IMR-90 (cell line): ENCODE data around the gene KIAA0040. TPM values are rescaled to one million over a fixed set of nuclear protein-coding genes. Genes with fewer than 3 reads are reported as not detected.

Experiments
- ATAC-seq: fragments of 200-7000 bp; cut with Tn5 transposase; 2 replicates; pipeline ENCODE4 v1.9.1; 2020; ENCODE audit warnings: low read depth, mild to moderate bottlenecking, moderate library complexity
- BruUV-seq: library from RNA; stranded (reverse); fragments of 400-500 nt; replicated peaks from 2 replicates; lab custom pipeline; 2021; lab: Mats Ljungman, UMichigan
- CTCF ChIA-PET: fragments of 300-600 bp; formaldehyde crosslinking; extraction: SDS; loops from one replicate; lab custom pipeline; 2021; ENCODE audit warnings: antibody characterized with exemption; lab: Yijun Ruan, JAX
- POLR2A ChIA-PET: fragments of 300-600 bp; sonication (Branson Sonifier 250); formaldehyde crosslinking; loops from one replicate; lab custom pipeline; 2022; ENCODE audit warnings: antibody characterized with exemption; ENCODE audit not compliant: unreplicated experiment; lab: Charles Lee
- DNase-seq: peaks from one replicate; pipeline ENCODE4 v3.0.0; 2013
- H2AFZ ChIP-seq: replicated peaks from 2 replicates; pipeline ENCODE3; 2013; ENCODE audit warnings: low read length, mild to moderate bottlenecking; ENCODE audit not compliant: poor library complexity
- H2AK5ac ChIP-seq: 2 replicates; pipeline ENCODE4 v1.6.1; 2013; ENCODE audit warnings: low read depth, low read length, inconsistent platforms
- H2AK9ac ChIP-seq: replicated peaks from 2 replicates; pipeline ENCODE3; 2013; ENCODE audit warnings: mild to moderate bottlenecking, low read depth, low read length, moderate library complexity; ENCODE audit not compliant: poor library complexity
- H2BK120ac ChIP-seq: 2 replicates; pipeline ENCODE4 v1.6.1; 2013; ENCODE audit warnings: low read depth, low read length, inconsistent platforms
- H2BK15ac ChIP-seq: 3 replicates; pipeline ENCODE4 v1.6.1; 2013; ENCODE audit warnings: low read depth, low read length, inconsistent platforms
- H2BK20ac ChIP-seq: 2 replicates; pipeline ENCODE4 v1.6.1; 2013; ENCODE audit warnings: low read depth, mild to moderate bottlenecking, inconsistent platforms, low read length, moderate library complexity
- H2BK5ac ChIP-seq: 2 replicates; pipeline ENCODE4 v1.6.1; 2013; ENCODE audit warnings: mild to moderate bottlenecking, low read depth, low read length, inconsistent platforms; ENCODE audit not compliant: poor library complexity, severe bottlenecking
- H3K14ac ChIP-seq: replicated peaks from 2 replicates; pipeline ENCODE4 v1.6.1; 2013; ENCODE audit warnings: low read depth, low read length, inconsistent platforms
- H3K18ac ChIP-seq: 2 replicates; pipeline ENCODE4 v1.6.1; 2013; ENCODE audit warnings: low read depth, low read length, control low read depth
- H3K23ac ChIP-seq: 2 replicates; pipeline ENCODE4 v1.6.1; 2013; ENCODE audit warnings: low read depth, low read length, inconsistent platforms
- H3K27ac ChIP-seq: 2 replicates; pipeline ENCODE4 v1.5.1; 2013; ENCODE audit warnings: mild to moderate bottlenecking, control low read depth, low read length; ENCODE audit not compliant: insufficient read depth
- H3K27me3 ChIP-seq: 2 replicates; pipeline ENCODE4 v1.6.1; 2013; ENCODE audit warnings: low read length; ENCODE audit not compliant: control insufficient read depth, insufficient read depth
- H3K36me3 ChIP-seq: 2 replicates; pipeline ENCODE4 v1.6.1; 2013; ENCODE audit warnings: low read length, mixed read lengths; ENCODE audit not compliant: control insufficient read depth, insufficient read depth
- H3K4ac ChIP-seq: 2 replicates; pipeline ENCODE4 v1.6.1; 2013; ENCODE audit warnings: low read depth, low read length, inconsistent platforms
- H3K4me1 ChIP-seq: 2 replicates; pipeline ENCODE4 v1.6.1; 2013; ENCODE audit warnings: low read length, mixed read lengths; ENCODE audit not compliant: control insufficient read depth, insufficient read depth
- H3K4me2 ChIP-seq: 2 replicates; pipeline ENCODE4 v1.6.1; 2013; ENCODE audit warnings: low read depth, mild to moderate bottlenecking, control low read depth, low read length, moderate library complexity
- H3K4me3 ChIP-seq: 2 replicates; pipeline ENCODE4 v1.5.1; 2013; ENCODE audit warnings: low read depth, mild to moderate bottlenecking, control low read depth, low read length, moderate library complexity; ENCODE audit not compliant: insufficient read depth
- H3K56ac ChIP-seq: 2 replicates; pipeline ENCODE4 v1.6.1; 2013; ENCODE audit warnings: low read length, inconsistent platforms; ENCODE audit not compliant: insufficient read depth; ENCODE audit errors: extremely low read depth
- H3K79me1 ChIP-seq, 2 experiments: 2 replicates each; pipeline ENCODE4 v1.6.1; 2013; ENCODE audit warnings: low read length in 2 of 2, inconsistent platforms in 1 of 2, low read depth in 1 of 2
- H3K9ac ChIP-seq: 2 replicates; pipeline ENCODE4 v1.6.1; 2013; ENCODE audit warnings: low read depth, low read length, control low read depth
- H3K9me1 ChIP-seq: 2 replicates; pipeline ENCODE4 v1.6.1; 2013; ENCODE audit warnings: low read length, inconsistent platforms; ENCODE audit not compliant: insufficient read depth
- H3K9me3 ChIP-seq: 2 replicates; pipeline ENCODE4 v1.6.1; 2013; ENCODE audit warnings: low read length; ENCODE audit not compliant: control insufficient read depth, insufficient read depth
- H4K20me1 ChIP-seq: 2 replicates; pipeline ENCODE4 v1.6.1; 2013; ENCODE audit warnings: low read length, inconsistent platforms; ENCODE audit not compliant: insufficient read depth
- H4K5ac ChIP-seq: 2 replicates; pipeline ENCODE4 v1.6.1; 2013; ENCODE audit warnings: mild to moderate bottlenecking, low read depth, low read length, control low read depth
- H4K8ac ChIP-seq, 2 experiments: 2 replicates each; pipeline ENCODE4 v1.6.1; 2013; ENCODE audit warnings: low read depth in 2 of 2, low read length in 2 of 2, control low read depth in 1 of 2, inconsistent platforms in 1 of 2
- H4K91ac ChIP-seq: 2 replicates; pipeline ENCODE4 v1.6.1; 2013; ENCODE audit warnings: low read depth, low read length, inconsistent platforms; ENCODE audit not compliant: insufficient read depth
- BHLHE40 ChIP-seq: fragments of 150-350 bp; IDR thresholded peaks from 2 replicates; pipeline ENCODE4 v1.6.1; 2016; ENCODE audit warnings: mild to moderate bottlenecking, low read depth, low read length
- CEBPB ChIP-seq: IDR thresholded peaks from 2 replicates; pipeline ENCODE4 v1.6.1; 2012; ENCODE audit warnings: low read depth, low read length, improper control_type of control experiment
- CHD1 ChIP-seq: IDR thresholded peaks from 2 replicates; pipeline ENCODE4 v1.6.1; 2012; ENCODE audit warnings: low read depth, low read length, improper control_type of control experiment
- FOS ChIP-seq: fragments of 150-350 bp; IDR thresholded peaks from 2 replicates; pipeline ENCODE4 v1.6.1; 2016; ENCODE audit warnings: low read depth, low read length
- MAFK ChIP-seq: IDR thresholded peaks from 2 replicates; pipeline ENCODE4 v1.6.1; 2012; ENCODE audit warnings: low read depth, low read length, improper control_type of control experiment
- MAZ ChIP-seq: IDR thresholded peaks from 2 replicates; pipeline ENCODE4 v1.6.1; 2012; ENCODE audit warnings: low read depth, mild to moderate bottlenecking, low read length, improper control_type of control experiment, moderate library complexity, borderline replicate concordance
- MXI1 ChIP-seq: IDR thresholded peaks from 2 replicates; pipeline ENCODE4 v1.6.1; 2012; ENCODE audit warnings: low read depth, mild to moderate bottlenecking, low read length, moderate library complexity, borderline replicate concordance
- RAD21 ChIP-seq: IDR thresholded peaks from 2 replicates; pipeline ENCODE4 v1.6.1; 2012; ENCODE audit warnings: low read length, improper control_type of control experiment
- RFX5 ChIP-seq: IDR thresholded peaks from 2 replicates; pipeline ENCODE4 v1.8.0; 2012; ENCODE audit warnings: low read depth, mild to moderate bottlenecking, low read length, moderate library complexity
- SMC3 ChIP-seq: fragments of 150-350 bp; IDR thresholded peaks from 2 replicates; pipeline ENCODE4 v1.6.1; 2016; ENCODE audit warnings: low read depth, mild to moderate bottlenecking, antibody characterized with exemption, low read length, moderate library complexity
- USF2 ChIP-seq: fragments of 150-350 bp; IDR thresholded peaks from 2 replicates; pipeline ENCODE4 v1.6.1; 2017; ENCODE audit warnings: mild to moderate bottlenecking, antibody characterized with exemption, low read length, low read depth
- WGBS, 2 experiments: methylation state at CpG; one replicate each; pipeline versions ENCODE4 v1.1.5 to v1.1.7; 2013; ENCODE audit warnings: missing lambda C conversion rate in 2 of 2; ENCODE audit not compliant: insufficient read length in 1 of 2; ENCODE audit errors: extremely low coverage in 2 of 2; 5-methylcytosine and 5-hydroxymethylcytosine counted together
- dilution Hi-C: fragments of 300-500 bp; cut with HindIII; formaldehyde crosslinking; loops from one replicate; pipeline ENCODE4 v1.14.3; 2018; ENCODE audit warnings: low sequenced_read_pairs; ENCODE audit not compliant: unreplicated experiment
- in situ Hi-C: fragments of 300-500 bp; cut with MboI; formaldehyde crosslinking; loops from 3 replicates; pipeline ENCODE4 v1.14.3; 2019; ENCODE audit warnings: low sequenced_read_pairs, inconsistent platforms, mixed read lengths
- intact Hi-C: fragments of 100-400 bp; cut with micrococcal nuclease; formaldehyde crosslinking; loops from 2 replicates; pipeline ENCODE4 v1.10.0; 2022
- polyA plus RNA-seq, 3 experiments: library from polyadenylated mRNA; depleted of rRNA; stranded (reverse); fragments of >200 nt; gene quantifications; 2 replicates each; pipeline ENCODE4 v1.2.3, GENCODE V29; 2012; ENCODE audit warnings: low replicate concordance in 1 of 3
- total RNA-seq: library from RNA; depleted of rRNA; stranded (reverse); fragments of >200 nt; gene quantifications from 2 replicates; pipeline ENCODE4 v1.2.3, GENCODE V29; 2012
- TF ChIP-seq, protein P1 (sequence below): fragments of 150-350 bp; IDR thresholded peaks from 2 replicates; pipeline ENCODE4 v1.6.1; 2016; ENCODE audit warnings: low read depth, mild to moderate bottlenecking, low read length, moderate library complexity, borderline replicate concordance

The KIAA0040 gene
- total and polyA plus RNA-seq, 2 of the 4 experiments (the other 2 are of a cell fraction): 0.05 to 0.18 TPM

DNA sequence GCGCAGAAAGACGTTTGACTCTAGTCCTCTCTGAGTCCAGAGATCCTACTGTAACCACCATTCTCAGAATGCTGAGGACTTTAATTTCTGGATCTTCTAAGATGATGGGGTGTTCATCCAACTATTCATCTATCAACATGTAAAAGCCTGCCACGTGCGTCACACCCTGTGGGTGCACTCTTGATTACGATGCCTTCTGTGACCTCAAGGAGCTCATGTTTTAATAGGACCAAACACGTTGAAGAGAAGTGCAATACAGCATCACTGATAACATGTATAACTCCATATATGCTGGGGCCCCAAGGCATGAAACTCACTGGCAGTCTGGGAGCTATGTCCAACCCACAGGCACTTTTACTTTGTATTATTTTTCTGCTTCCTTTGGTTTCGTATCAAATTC lies 19.0 kb downstream of the KIAA0040 start:
- no peak overlapping the region for H4K8ac ChIP-seq
- no peak overlapping the region for H4K5ac ChIP-seq
- H3K9ac ChIP-seq: no peak overlapping the region
- in situ Hi-C loops: loop anchor here (25.0 kb wide), 1 partner anchor 1689 kb away; no protein-coding TSS in a partner anchor
- H3K79me1 ChIP-seq: no peaks in the 10 kb centered on the region
- no peak overlapping the region for H3K18ac ChIP-seq
- POLR2A ChIA-PET: no interaction called here
- 65% methylated on average over 4 of the region's 7 CpGs; no CpG with 5 or more reads in 1 of the 2 experiments for WGBS, 2 experiments
- no peak overlapping the region for H3K4ac ChIP-seq
- no peaks in the 10 kb centered on the region for H4K20me1 ChIP-seq
- H2BK20ac ChIP-seq: no peak overlapping the region
- H2AFZ ChIP-seq: no peak overlapping the region
- no peaks in the 10 kb centered on the region for H3K9me1 ChIP-seq
- H2AK5ac ChIP-seq: no peak overlapping the region
- no peak for ATAC-seq
- H3K23ac ChIP-seq: no peak overlapping the region
- H2AK9ac ChIP-seq: no peak overlapping the region
- H2BK120ac ChIP-seq: no peak overlapping the region
- no peak overlapping the region for H3K14ac ChIP-seq
- H3K27me3 ChIP-seq: no peaks in the 10 kb centered on the region
- no peak overlapping the region for H2BK15ac ChIP-seq
- no TSS peak for BruUV-seq
- H3K4me2 ChIP-seq: no peak overlapping the region
- H2BK5ac ChIP-seq: no peak overlapping the region
- intact Hi-C loops: loop anchor here (2.0 kb wide), 1 partner anchor 243 kb away; no protein-coding TSS in a partner anchor
- no peaks in the 10 kb centered on the region for H3K4me1 ChIP-seq
- H3K4me3 ChIP-seq: no peak overlapping the region
- CTCF ChIA-PET: no interaction called here
- no peaks in the 10 kb centered on the region for H3K9me3 ChIP-seq
- no peak for DNase-seq
- no peak overlapping the region for H3K56ac ChIP-seq
- no peaks in the 10 kb centered on the region for H3K36me3 ChIP-seq
- dilution Hi-C loops: no loop called here
- H3K27ac ChIP-seq: no peak overlapping the region
- TF ChIP-seq BHLHE40 (no peak), CHD1 (no peak), FOS (no peak), RAD21 (no peak), MAFK (no peak), RFX5 (no peak), SMC3 (no peak), USF2 (no peak), CEBPB (no peak), MXI1 (no peak), MAZ (no peak)
- TF ChIP-seq, protein P1, sequence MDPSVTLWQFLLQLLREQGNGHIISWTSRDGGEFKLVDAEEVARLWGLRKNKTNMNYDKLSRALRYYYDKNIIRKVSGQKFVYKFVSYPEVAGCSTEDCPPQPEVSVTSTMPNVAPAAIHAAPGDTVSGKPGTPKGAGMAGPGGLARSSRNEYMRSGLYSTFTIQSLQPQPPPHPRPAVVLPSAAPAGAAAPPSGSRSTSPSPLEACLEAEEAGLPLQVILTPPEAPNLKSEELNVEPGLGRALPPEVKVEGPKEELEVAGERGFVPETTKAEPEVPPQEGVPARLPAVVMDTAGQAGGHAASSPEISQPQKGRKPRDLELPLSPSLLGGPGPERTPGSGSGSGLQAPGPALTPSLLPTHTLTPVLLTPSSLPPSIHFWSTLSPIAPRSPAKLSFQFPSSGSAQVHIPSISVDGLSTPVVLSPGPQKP: no peak
- H4K91ac ChIP-seq: no peak overlapping the region
